GM12873 (cell line): ENCODE data around the gene PPP1R27.

Source experiments
- TF ChIP-seq, protein P1 (sequence below): IDR thresholded peaks from 2 replicates; pipeline ENCODE4 v1.5.1; 2012; ENCODE audit warnings: low read depth, mild to moderate bottlenecking, moderate library complexity, low read length, control low read depth; ENCODE audit not compliant: insufficient read depth; ENCODE audit errors: missing control alignments

The PPP1R27 gene

GRCh38 chr17:81819708-81820107 is 15.1 kb downstream of the PPP1R27 start:
- TF ChIP-seq, protein P1, sequence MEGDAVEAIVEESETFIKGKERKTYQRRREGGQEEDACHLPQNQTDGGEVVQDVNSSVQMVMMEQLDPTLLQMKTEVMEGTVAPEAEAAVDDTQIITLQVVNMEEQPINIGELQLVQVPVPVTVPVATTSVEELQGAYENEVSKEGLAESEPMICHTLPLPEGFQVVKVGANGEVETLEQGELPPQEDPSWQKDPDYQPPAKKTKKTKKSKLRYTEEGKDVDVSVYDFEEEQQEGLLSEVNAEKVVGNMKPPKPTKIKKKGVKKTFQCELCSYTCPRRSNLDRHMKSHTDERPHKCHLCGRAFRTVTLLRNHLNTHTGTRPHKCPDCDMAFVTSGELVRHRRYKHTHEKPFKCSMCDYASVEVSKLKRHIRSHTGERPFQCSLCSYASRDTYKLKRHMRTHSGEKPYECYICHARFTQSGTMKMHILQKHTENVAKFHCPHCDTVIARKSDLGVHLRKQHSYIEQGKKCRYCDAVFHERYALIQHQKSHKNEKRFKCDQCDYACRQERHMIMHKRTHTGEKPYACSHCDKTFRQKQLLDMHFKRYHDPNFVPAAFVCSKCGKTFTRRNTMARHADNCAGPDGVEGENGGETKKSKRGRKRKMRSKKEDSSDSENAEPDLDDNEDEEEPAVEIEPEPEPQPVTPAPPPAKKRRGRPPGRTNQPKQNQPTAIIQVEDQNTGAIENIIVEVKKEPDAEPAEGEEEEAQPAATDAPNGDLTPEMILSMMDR: no peak

DNA sequence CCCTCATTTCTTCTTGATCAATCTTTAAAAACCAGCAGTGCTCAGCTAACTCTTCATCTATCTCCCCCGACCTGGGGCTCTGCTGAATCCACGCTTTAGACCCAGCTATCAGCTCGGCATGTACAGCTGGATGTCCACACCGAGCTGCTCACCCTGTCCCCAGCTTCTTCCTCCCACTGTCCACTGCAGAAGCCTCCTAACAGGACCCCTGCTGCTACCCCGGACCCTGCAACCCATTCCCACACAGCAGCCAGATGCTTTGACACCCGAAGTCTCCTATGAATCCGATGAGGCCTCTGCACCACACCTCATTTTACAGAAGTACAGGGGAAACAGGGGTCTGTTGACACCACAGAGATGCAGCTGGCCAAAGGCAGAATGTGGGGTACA is 17.1 kb downstream of the PPP1R27 start:
- TF ChIP-seq, protein P1: no peak

DNA sequence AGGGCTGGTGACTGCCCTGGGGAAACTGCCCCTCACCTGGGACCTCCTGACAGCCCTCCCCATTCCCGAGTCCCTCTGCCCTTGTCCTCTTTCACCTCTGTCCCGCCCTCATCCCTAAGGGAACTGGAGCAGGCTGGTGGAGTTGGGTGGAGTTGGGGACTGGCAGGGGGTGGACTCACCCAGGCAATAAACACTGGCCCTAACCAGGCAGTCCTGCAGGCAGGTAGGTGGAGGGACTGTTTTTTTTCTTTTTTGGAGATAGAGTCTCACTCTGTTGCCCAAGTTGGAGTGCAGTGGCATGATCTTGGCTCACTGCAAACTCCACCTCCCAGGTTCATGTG is 19.2 kb downstream of the PPP1R27 start:
- TF ChIP-seq, protein P1: no peak

GRCh38 chr17:81814748-81815645 is 19.9 kb downstream of the PPP1R27 start:
- TF ChIP-seq, protein P1: no peak

DNA sequence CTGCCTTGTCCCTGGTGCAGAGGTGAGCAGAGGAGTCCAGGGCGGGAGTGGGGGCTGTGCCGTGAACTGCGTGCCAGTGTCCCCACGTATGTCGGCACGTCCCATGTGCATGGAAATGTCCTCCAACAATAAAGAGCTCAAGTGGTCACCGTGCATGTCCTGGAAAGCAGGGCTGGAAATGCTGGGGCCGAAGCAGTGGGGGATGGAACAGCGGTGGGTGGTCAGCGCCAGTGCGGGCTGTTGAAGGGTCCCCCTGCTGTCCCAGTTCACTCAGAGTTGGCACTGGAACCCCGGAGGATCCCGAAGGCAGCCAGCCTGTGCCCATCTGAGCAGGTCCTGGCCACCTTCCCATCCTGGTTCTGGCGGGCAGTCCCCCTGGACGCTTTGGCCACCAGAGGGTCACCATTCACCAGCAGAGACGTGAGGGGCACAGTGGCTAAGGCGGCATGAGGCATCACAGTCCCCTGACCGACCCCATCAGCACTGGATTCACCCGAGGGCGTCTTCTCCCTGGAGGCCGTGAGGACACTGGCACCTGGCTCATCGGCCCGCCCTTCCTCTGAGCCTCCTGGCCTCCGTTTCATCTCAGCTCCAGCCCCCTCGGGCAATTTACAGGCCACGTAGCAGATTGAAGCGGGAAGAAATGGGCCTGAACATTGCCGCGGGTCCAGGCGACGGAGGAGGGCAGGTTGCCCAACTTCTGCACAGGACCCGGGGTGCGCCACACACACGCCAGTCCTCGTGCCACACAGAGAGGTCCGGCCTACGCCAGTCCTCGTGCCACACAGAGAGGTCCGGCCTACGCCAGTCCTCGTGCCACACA is 20.8 kb downstream of the PPP1R27 start:
- TF ChIP-seq, protein P1: no peak

DNA sequence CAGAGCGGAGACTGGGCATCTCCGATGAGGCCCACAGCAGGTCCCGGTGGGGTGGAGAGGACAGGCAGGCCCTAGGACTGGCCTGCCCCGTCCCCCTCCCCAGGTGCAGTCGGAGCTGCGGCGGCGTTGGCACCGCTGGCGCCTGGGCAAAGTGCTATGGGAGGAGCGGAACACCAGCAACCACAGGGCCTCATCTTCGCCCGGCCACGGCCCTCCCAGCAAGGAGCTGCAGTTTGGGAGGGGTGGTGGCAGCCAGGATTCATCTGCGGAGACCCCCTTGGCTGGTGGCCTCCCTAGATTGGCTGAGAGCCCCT is 21.5 kb downstream of the PPP1R27 start:
- TF ChIP-seq, protein P1: no peak
